ENCODE data around the gene MYO18A.

The MYO18A gene

DNA sequence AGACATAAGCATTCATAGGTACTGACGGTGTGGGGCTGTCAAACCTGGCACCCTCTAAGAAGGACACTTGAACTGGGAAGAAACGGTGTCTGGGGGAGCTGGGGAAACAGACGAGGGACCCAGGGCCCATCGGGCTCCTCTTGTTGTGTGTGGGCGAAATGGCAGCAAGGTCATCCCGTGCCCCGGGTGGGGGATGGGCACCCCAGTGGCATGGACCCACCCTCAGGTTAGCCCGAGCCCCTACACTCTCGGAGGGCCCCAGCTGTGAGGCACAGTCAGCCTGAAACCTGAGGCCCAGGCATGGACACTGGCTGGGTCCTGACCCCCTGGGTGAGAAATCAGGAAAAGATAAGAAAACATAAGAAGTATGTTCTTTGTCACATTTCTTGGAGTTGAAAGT, 57.1 kb downstream of the MYO18A start:
- no peak for DNase-seq

DNA sequence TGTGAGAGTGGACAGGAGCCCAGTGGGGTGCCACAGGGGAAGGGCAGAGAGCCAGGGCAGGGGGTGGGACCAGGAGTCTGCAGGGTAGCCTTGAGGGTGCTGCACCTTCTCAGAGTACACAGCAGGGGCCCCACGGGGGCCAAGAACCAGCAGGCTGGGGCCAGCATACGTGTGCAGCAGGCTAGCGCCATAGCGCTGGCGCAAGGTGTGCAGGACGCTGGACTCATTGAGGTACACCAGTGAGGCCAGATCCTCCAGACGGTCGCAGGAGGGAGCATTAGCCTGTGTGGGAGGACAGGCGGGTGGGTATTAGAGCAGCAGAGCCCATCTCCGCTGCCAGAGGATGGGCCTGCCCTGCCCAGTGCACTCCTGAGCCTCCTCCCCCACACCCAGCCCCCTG, 58.8 kb downstream of the MYO18A start:
- no peak for DNase-seq

DNA sequence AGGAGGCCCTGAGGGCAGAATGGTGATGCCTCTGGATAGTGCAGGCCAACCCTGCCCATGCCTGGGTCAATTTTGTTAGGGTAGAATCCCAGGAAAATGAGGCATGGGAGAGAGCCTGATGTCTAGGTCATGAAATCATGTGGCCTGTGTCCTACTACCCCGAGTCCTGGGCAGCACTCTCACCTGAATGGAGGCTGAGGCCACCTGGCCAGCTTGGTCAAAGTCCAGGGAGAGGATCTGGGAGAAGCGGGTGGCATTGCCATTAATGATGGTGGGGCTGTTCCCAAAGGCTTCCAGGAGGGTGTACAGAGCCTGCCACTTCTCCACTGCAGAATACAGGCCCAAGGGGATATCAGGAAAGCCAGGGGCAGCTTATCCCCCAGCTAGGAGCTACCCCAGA, 59.8 kb downstream of the MYO18A start:
- DNase-seq = no peak

DNA sequence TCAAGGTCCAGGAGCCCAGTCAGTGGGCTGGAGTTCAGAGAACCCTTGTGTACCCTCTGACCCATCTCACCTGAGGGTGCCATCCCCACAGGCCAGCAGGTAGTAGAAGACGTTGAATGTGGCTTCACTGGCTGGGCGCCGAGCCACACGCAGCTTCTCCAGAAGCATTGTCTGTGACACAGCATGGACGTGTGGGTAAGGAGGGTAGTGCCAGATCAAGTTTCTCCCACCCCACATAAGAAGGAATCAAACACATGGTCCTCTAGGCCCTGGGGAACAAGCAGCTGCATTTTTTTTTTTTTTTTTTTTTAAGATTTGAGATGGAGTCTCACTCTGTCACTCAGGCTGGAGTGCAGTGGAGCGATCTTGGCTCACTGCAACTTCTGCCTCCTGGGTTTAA, 60.9 kb downstream of the MYO18A start:
- no peak for DNase-seq

DNA sequence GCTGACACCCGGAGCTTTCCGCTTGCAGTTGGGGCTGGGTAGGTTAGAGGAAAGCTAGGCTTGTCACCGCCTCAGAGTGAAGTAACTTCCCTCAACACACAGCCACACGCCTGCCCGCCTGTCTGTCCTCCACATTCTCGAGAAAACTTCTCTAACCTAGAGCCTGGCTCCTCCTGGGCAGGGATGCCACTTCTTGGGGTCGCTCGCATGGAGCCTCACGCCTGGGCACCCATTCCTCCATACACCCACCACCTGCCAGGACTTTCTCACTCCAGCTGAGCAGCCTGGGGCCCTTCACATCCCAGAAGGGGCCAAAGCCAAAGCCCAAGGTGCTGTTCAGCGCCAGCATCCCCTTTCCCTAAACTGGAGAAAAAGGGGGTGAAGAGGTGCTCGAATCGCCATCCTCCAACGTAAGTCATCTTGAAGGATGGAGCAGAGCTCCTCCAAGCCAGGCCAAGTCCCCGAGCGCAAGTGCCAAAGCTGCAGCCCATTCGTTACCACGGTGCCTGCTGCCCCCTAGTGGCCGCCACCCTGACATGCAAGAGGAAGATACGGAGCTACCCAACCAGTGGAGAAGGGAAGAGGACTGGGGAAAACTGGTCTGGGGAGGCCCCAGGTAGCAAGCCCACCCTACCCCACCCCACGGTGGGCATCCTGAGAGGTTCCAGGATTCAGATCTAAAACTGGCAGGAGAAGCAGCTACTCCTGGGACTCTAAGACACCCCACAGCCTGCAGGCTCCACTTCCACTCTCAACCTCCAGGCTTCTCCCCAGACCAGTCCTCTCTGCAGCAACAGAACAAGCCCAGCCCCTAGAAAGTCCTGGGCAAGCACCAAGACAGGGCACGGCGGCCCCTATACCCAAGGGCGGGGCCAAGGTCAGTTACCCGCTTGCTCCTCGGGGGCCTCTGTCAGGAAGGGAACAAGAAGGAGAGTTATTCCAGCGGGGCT, 63.1 kb downstream of the MYO18A start:
- peak; percentile 61 for DNase-seq

DNA sequence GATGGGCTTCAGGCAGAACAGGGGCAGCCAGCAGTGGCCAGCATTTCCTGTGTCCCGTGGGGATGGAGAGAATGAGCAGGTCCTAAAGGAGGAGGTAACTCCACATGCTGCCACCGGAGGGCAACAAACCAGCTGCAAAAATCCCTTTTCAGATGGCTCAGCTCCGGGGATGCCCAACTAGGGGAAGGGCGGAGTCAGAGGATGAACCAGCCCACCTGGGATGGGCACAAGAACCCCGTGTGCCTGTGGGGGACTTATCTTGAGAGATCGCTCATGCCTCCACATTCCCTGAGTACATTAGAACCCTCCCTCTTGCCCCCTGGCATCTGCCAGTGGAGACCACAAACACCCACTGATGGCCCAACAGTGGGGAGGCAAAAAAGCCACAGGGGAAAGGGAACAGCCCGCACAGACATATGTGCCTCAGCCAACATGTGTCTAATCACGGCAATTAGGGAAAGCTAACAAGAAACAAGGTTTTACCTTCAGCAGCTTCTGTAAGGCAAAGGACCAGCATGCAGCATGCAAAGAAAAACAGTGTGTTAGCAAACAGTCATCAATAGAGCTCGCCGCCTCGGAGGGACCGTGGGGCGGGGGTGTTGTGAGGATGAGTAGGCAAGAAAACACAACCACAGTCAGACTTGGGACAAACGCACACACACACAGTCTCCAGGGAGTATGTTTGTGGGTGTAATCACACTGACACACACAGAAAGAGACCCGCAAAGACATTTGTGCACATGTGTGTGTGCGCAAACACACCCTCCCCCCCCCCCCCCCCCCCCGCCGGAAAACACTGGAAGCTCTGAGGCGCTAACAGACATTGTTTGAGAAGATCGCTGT, 64.0 kb downstream of the MYO18A start:
- DNase-seq = no peak

DNA sequence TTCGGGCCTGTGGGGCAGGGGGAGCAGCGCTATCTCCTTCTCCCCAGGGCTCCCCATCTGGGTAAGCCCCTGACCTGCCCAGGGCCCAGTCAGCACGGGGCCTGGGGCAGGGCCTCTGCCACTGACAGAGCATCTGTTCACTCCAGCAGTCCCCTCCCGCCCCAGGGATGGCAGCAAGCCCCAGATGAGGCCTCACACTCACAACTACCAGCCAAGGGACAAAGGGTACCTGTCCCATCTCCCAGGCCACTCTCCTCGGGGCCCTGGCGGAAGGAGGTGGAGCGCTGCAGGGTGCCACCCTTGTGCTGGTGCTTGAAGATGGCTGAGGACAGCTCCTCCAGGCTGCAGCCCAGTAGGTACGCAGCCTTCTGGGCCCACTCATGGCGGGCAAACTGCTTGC, 64.8 kb downstream of the MYO18A start:
- DNase-seq = no peak

DNA sequence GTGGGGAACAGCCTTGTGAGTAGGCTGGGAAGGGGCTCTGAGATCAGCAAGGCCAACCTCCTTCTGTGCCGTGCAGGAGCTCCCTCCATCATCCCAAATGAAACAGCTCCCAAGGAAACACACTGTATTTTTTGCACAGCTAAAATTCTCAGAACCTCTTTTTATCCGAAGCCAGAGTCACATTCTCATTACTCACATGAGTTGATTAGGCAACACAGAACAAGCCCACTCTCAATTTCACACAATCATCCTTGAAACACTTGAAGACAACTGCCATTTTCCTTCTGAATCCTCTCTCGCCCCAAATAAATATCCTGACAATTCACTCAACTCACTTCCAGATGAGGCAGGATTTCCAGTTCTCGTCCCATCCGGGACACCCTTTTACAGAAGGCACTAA, 66.1 kb downstream of the MYO18A start:
- DNase-seq = no peak

DNA sequence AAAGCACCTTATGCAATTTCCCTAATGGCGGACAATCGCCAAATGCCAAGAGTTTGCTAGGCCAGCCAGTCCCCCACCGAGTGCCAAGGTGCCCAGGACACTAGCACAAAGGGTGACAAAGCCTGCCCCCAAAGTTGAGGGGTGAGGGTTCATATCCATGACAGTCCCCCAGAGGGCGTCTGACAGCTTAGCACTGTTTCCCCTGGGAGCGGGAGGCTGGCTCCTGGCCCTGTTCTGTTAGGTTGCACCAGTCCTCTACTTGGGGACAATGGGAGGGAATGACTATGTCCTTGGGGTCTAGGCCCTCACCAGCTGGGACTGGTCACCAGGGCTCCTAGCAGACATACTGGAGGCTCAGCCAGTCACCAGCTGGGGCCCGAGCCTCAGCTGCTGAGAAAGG, 66.9 kb downstream of the MYO18A start:
- no peak for DNase-seq

DNA sequence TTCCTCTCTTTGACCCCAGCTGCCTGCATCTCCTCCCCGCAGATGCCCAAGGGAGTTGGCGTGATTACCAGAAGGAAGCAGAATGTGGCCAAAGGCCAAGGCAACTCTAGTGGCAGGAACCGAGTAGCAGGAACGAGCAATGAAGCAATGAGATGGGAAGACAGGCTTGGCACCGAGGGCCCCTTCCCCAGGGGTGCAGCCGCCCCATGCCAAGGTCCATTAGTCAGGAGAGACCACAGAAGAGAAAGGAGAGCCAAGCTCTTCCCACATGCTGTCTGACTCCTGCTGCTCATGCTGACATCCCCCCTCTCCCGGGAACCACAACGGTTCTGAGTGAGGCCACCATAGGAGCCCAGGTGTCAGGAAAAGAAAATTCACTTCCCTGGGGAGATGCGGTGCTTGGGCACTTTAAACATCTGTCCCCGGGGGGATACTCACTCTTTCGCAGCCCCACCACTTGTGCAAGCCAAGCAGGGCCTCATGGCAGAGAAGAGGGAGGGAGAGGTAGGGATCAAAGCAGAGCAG, 67.4 kb downstream of the MYO18A start:
- DNase-seq = no peak

DNA sequence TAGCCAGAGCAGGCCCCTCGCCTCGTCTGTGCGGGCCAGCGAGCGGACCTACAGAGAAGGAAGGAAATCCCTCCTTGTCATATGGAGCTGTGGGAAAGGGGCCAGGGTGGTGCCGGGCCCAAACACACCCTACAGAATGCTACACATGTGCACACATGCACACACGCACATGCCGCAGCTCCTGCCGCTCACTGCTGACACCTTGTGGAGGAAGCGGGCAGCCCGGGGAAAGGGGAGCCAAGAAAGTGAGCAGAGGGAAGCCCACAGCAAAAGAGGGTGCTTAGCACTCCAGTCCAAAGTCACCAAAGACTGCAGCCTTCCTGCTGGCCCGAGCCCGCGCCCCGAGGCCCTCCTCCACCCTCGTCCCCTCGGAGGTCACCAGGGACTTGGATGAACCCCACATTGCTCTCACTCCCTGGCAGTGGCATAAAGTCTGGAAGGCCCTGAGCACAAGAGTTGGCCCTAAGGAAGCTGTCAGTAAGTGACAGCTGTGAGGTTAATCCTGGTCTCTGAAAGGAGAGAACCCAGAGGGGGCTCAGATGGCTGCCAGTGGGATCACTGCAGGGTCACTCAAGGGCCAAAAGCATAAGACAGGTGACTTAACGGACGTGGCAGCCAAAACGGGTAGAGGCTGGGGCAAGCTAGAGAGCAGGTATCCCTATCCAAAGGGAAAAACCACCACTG, 68.2 kb downstream of the MYO18A start:
- peak; percentile 44 for DNase-seq

DNA sequence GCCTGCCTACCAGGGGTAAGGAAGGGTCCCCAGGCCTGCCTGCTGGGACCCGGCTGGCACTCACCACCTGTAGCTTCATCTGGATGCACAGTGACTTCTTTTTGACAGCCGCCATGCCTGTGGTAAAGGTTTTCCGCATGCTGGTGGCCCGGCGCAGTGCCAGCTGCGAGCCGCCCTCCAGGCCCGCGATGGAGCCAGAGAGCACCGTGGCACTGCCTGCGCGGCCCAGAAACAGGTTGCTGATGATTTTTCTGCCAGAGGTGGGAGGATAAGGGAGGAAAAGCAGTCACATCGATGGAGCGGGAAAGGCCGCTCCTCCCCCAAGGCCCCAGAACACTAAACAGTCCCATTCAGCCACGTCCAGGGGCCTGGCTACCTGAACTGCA, 69.8 kb downstream of the MYO18A start:
- no peak for DNase-seq

DNA sequence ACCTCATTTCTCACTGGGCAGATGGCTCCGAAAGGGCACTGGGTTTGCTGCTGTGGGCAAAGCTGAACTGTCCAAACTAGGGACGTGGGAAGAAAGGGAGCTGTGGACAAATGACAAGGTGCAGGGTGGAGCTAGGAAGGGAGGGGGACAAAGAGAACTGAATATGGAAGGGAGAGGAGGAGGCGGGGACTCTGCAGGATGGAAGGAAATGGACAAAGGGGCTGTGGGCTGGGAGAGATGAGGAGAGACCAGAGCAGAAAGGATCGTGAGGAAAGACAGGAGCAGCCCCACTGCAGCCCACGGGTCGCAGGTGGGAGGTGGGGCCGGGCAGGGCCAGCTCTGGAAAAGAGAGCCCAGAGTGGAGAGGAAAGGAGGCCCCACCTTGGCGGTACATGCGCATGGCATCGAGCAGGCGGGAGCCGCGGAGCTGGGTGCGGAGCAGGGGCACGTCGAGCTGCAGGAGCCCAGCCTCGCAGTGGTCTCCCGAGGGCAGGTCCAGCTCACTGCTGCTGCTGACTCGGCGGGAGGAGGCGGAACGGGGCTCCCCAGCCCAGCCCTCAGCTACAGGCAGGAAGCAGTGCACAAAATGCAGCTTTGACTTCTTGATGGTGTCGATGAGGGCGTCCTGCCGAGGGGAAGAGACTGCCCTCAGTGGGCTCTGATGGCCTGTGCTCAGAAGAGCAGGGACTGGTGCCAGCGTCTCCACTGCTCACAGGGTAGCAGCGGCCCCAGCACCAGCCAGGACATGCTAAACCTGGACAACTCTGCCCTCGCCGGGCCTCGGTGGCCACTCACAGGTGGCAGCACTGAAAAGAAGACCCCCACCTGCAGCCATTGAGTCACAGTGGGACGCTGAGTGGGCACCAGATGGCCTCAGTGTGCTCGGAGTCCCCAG, 70.5 kb downstream of the MYO18A start:
- DNase-seq = no peak

DNA sequence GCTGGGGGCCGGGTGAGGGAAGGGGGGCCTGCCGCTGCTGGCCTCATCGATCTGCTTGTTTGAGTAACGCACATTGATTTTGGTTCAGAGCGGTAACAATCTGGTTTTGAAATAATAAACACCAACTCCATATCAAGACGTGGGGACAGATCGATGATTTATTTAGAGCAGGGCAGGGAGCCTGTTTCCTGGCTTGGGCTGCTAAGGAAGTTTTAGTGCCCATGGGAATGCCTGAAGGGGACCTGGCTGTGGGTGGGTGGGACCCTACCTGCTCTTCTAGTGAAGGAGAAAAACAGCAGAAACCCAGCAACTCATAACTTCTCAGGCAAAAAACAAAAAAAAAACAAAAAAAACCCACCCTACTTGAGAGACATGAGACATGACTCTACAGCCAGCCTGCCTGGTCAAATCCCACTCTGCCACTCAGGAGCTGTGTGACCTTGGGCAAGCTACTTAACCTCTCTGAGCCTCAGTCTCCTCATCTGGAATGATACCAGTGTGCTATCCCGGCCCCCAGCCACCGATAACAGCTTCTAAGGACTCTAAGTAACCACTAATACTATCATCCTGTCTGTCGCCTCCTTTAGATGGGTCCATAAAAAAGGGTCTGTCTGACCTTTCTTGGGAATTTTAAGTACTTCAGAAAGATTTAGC, 71.2 kb downstream of the MYO18A start:
- DNase-seq = no peak

DNA sequence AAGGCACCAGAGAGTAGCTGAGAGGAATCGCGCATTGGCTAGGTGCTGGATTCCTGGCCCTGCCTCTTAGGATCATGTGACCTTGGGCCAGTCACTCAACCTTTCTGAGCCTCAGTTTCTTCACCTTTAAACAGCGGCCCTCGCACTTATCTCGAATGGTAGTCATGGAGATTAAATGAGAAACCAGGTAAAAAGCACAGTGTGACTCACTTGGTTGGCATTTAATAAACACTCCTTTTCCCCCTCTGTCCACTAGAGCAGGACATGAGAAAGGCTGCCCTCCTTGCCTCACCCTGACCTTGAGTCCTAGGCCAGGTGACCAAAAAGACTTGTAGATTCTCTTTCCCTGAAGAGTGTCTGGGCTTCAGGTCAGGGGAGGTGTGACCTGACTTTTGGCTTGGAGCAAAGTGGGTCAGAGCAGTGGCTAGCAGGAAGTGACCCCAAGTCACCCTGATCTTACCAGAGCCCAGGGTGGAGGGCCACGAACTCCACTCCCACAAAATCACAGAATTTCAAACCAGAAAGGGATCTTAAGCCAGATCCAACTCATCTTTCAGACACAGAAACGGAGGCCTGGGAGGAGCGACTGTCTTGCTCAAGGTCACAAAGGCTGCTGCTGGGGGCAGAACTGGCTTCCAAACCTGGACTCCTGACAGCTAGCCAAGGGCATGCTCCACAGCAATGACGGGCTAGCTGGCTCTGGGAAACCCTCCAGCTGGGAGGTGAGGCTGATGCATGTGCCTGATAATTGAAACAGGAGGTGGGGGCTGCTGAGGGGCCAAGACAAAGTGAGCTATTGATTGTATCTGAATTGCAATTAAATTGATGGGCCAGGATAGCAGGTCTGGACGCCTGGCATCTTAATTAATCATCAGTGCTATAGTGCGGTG, 72.0 kb downstream of the MYO18A start:
- DNase-seq = no peak

DNA sequence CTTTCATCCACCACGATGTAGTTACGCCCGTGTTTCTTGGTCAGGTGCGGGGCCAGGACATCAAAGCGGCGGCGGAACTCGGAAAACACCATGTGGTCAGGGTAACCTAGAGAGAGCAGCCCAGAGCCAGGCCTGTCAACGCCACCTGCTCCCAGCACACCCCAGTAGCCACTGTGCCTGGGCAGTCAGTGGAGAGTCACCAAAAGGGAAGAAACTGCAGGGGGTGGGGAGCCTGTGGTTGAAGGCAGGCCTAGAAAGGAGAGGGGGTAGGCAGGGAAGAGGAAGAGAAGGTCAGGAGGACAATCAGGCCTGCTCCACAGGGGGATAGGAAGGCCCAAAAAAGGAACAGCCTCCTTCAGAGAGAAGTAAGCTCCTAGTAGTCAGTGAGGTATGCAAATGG, 73.1 kb downstream of the MYO18A start:
- DNase-seq = no peak

DNA sequence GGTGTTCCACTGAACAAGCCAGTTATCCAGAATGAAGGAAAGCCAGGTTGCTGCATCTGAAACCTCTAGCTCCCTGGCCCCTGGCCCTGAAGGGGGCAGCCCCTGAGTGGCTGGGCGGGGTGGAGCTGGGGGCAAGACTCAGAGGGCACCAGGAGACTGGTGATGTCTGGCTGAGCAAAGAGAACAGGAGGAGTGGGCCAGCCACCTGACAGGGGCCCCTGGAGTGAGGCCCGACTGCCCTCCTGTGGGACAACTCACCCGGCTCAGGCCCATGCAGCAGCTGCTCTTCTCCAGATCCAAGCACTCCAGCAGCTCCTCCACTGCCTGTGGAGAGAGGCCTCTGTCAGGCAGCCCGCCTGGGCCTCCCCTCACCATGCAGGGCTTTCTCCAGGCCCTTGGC, 76.9 kb downstream of the MYO18A start:
- no peak for DNase-seq

DNA sequence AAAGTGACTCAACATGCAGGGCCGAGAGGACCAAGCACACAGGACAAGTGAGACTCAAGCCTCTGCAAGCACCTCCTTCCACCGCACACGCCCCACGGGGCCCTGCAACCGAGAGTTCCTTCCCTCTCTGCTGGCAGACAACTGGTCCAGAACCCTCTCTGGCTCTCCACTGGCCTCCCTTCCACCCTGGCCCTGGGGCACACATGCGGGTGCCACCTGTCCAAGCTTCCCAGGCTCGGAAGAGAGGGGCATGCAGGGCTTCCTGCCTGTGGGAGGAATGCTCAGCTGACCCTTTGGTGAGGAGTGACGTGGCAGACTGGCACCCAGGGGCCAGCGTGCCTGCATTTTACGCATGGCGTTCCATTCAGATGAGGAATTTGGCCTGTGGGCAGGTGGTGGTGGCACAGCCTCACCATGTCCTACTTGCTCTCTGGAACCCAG, 77.4 kb downstream of the MYO18A start:
- DNase-seq = no peak

DNA sequence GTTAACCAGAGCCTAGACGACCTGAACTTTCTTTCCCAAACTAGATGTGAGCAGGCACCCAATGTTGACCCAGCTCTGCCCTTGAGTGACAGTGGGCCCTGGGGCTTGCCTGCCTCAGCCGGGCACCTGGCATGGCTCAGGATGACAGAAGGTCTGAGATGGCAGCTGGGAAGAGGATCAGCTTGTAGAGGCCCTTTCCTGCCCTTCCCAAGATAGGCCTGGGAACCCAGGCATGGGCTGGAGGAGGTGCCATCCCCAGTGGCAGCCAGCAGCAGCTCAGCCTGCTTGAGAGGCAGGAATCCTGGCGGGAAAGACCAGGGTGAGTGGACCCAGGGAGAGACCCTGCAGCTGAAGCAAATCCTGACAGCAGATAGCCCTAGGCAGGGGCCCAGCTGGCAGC, 78.2 kb downstream of the MYO18A start:
- no peak for DNase-seq

DNA sequence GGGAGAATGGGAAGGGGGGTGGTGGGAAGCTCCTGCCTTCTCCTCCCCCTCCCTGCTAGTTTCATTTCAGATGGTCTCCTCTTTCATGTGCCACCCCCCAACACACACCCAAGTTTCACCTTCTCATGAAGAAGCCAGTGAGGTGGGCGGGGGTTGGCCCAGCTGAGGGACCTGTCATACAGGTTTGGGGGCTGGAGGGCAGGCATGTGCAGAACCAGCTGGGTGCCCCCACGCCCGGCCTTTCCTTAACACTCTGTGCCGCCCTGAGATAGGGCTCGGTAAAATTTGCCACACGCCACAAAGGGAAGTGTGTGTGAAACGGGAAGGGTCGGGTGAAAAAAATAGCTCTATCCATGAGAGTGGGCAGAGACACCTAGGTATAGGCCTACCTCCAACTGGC, 79.9 kb downstream of the MYO18A start:
- no peak for DNase-seq
